ENCODE measurements around the gene CIRBP. TPM values are rescaled to one million over a fixed set of nuclear protein-coding genes. Genes with fewer than 3 reads are reported as not detected.

The CIRBP gene
- total RNA-seq, 1 donor: 245 TPM

GRCh38 chr19:1275260-1275975 is 6.3 kb downstream of the CIRBP start, which contains the start of gene FAM174C:
Gene FAM174C (plus strand): TSS chr19:1275530. CDS start chr19:1275550, 20 bp downstream.
- TF ChIP-seq CTCF (IDR thresholded peaks at IDR 0.05; ENCODE audit: insufficient read depth, low read length): no peak
- DNase-seq (ENCODE audit: low read depth): peak; percentile 95
- H3K4me3 ChIP-seq (ENCODE audit: low read depth, low read length): peak within 1 kb of the TSS; percentile 76

- DNase-seq (ENCODE audit: low read depth): no peak
- peak overlapping the region; percentile 76 for H3K4me3 ChIP-seq (ENCODE audit: low read depth, low read length)
- TF ChIP-seq CTCF (IDR thresholded peaks at IDR 0.05; ENCODE audit: insufficient read depth, low read length): no peak
Observed at GRCh38 chr19:1275976-1276627, 7.0 kb downstream of the CIRBP start.

- H3K4me3 ChIP-seq (ENCODE audit: low read depth, low read length): peak overlapping the region; percentile 76
- no peak for DNase-seq (ENCODE audit: low read depth)
- no peak for TF ChIP-seq CTCF (IDR thresholded peaks at IDR 0.05; ENCODE audit: insufficient read depth, low read length)
Observed at GRCh38 chr19:1276628-1277022, 7.5 kb downstream of the CIRBP start.

GRCh38 chr19:1277061-1277460 is 7.9 kb downstream of the CIRBP start:
- DNase-seq (ENCODE audit: low read depth): no peak
- no peak overlapping the region for H3K4me3 ChIP-seq (ENCODE audit: low read depth, low read length)
- TF ChIP-seq CTCF (IDR thresholded peaks at IDR 0.05; ENCODE audit: insufficient read depth, low read length): no peak

GRCh38 chr19:1278074-1278473 is 8.9 kb downstream of the CIRBP start:
- no peak overlapping the region for H3K4me3 ChIP-seq (ENCODE audit: low read depth, low read length)
- no peak for DNase-seq (ENCODE audit: low read depth)
- TF ChIP-seq CTCF (IDR thresholded peaks at IDR 0.05; ENCODE audit: insufficient read depth, low read length): no peak

GRCh38 chr19:1278713-1279660 is 9.9 kb downstream of the CIRBP start:
- no peak overlapping the region for H3K4me3 ChIP-seq (ENCODE audit: low read depth, low read length)
- TF ChIP-seq CTCF (IDR thresholded peaks at IDR 0.05; ENCODE audit: insufficient read depth, low read length): no peak
- DNase-seq (ENCODE audit: low read depth): no peak

Data from fibroblast of the aortic adventitia (primary cell).